GM13977 (cell line): ENCODE data around the gene CENPE.
A peak's percentile ranks its signal among the peaks of the same experiment; 100 is the strongest.
"Not testable (repeated sequence)": the region's sequence is repeated elsewhere in the genome, so short reads cannot be mapped to it uniquely, and the experiment has no call there.

Experiments used
- DNase-seq: peaks from one replicate; pipeline ENCODE4 v3.0.0; 2012; ENCODE audit warnings: low spot score
- CTCF ChIP-seq: IDR thresholded peaks from 2 replicates; pipeline ENCODE4 v1.5.1; 2012; ENCODE audit warnings: mild to moderate bottlenecking, control low read depth; ENCODE audit not compliant: insufficient read depth; ENCODE audit errors: extremely low read depth, missing control alignments
- in situ Hi-C: fragments of 300-500 bp; cut with MboI; formaldehyde crosslinking; loops from one replicate; pipeline ENCODE4 v1.12.0; 2022; ENCODE audit warnings: low sequenced_read_pairs, low pct_unique_long_range_greater_than_20kb, mixed read lengths, inconsistent platforms; ENCODE audit not compliant: unreplicated experiment

Gene CENPE

GRCh38 chr4:103201253-103201652 lies 3.1 kb upstream of the CENPE start:
- no peak for TF ChIP-seq CTCF
- DNase-seq: no peak
- in situ Hi-C loops: no loop called here

- in situ Hi-C loops: no loop called here
- DNase-seq: no peak
- no peak for TF ChIP-seq CTCF
Observed at GRCh38 chr4:103199009-103199408, 866 bp upstream of the CENPE start.

GRCh38 chr4:103197765-103198110 lies 405 bp downstream of the CENPE start:
- in situ Hi-C loops: no loop called here
- TF ChIP-seq CTCF: no peak
- DNase-seq: peak; percentile 24

- no peak for TF ChIP-seq CTCF
- in situ Hi-C loops: no loop called here
- DNase-seq: no peak
Observed at GRCh38 chr4:103193457-103193856, 4.7 kb downstream of the CENPE start.

- in situ Hi-C loops: no loop called here
- DNase-seq: no peak
- TF ChIP-seq CTCF: no peak
Observed at GRCh38 chr4:103171006-103171405, 27.1 kb downstream of the CENPE start.

- in situ Hi-C loops, DNase-seq: not testable (repeated sequence)
Observed at GRCh38 chr4:103169750-103170149, 28.4 kb downstream of the CENPE start.

- no peak for TF ChIP-seq CTCF
- in situ Hi-C loops: no loop called here
- DNase-seq: no peak
Observed at GRCh38 chr4:103168993-103169392, 29.1 kb downstream of the CENPE start.
